Smooth muscle cell (in vitro differentiated cells): ENCODE data around the gene IQUB. TPM values are rescaled to one million over a fixed set of nuclear protein-coding genes. Genes with fewer than 3 reads are reported as not detected.

Experiments used
- DNase-seq: peaks from one replicate; lab custom pipeline; 2025; ENCODE audit not compliant: unreplicated experiment; lab: John Stamatoyannopoulos, UW
- H2AFZ ChIP-seq: fragments of 200-600 bp; sonication (generic); 2 replicates; pipeline ENCODE4 v1.6.0; 2016; ENCODE audit warnings: antibody characterized with exemption, low read depth, mild to moderate bottlenecking
- H3F3A ChIP-seq: fragments of 200-600 bp; sonication (generic); 2 replicates; pipeline ENCODE4 v1.6.0; 2017; ENCODE audit warnings: antibody characterized with exemption, low read depth
- H3K27ac ChIP-seq: fragments of 200-600 bp; sonication (generic); 2 replicates; pipeline ENCODE4 v1.5.1; 2016; ENCODE audit warnings: low read depth, mild to moderate bottlenecking
- H3K27me3 ChIP-seq: fragments of 200-600 bp; sonication (generic); 2 replicates; pipeline ENCODE4 v1.6.1; 2016; ENCODE audit warnings: low read depth, mild to moderate bottlenecking
- H3K36me3 ChIP-seq: fragments of 200-600 bp; sonication (generic); 2 replicates; pipeline ENCODE4 v1.5.1; 2016; ENCODE audit warnings: low read depth
- H3K4me1 ChIP-seq: fragments of 200-600 bp; sonication (generic); 2 replicates; pipeline ENCODE4 v1.5.1; 2016; ENCODE audit warnings: low read depth
- H3K4me2 ChIP-seq: fragments of 200-600 bp; sonication (generic); 2 replicates; pipeline ENCODE4 v1.6.0; 2016; ENCODE audit warnings: mild to moderate bottlenecking
- H3K4me3 ChIP-seq: fragments of 200-600 bp; sonication (generic); 2 replicates; pipeline ENCODE4 v1.5.1; 2016; ENCODE audit warnings: mild to moderate bottlenecking
- H3K79me2 ChIP-seq: fragments of 200-600 bp; sonication (generic); 2 replicates; pipeline ENCODE4 v1.6.0; 2016; ENCODE audit warnings: low read depth, mild to moderate bottlenecking
- H3K9ac ChIP-seq: fragments of 200-600 bp; sonication (generic); 2 replicates; pipeline ENCODE4 v1.6.0; 2016; ENCODE audit warnings: low read depth
- H3K9me3 ChIP-seq: fragments of 200-600 bp; sonication (generic); replicated peaks from 2 replicates; pipeline ENCODE4 v1.5.1; 2016; ENCODE audit warnings: low read depth
- H4K20me1 ChIP-seq: fragments of 200-600 bp; sonication (generic); 2 replicates; pipeline ENCODE4 v1.6.0; 2016; ENCODE audit warnings: low read depth
- CTCF ChIP-seq: fragments of 200-600 bp; sonication (generic); IDR thresholded peaks from 2 replicates; pipeline ENCODE4 v1.5.1; 2017; ENCODE audit warnings: borderline replicate concordance, mild to moderate bottlenecking, antibody characterized with exemption; ENCODE audit not compliant: insufficient read depth, poor library complexity, severe bottlenecking
- WGBS: methylation state at CpG from one replicate; pipeline ENCODE4 v1.1.7; 2016; ENCODE audit warnings: low lambda C conversion rate; 5-methylcytosine and 5-hydroxymethylcytosine counted together
- polyA plus RNA-seq: library from polyadenylated mRNA; unstranded; fragments of >200 nt; fragmentation: Nextera tagmentation; extraction: Ambion mirVana; gene quantifications from 2 replicates; pipeline ENCODE4 v1.2.1, GENCODE V29; 2016
- total RNA-seq: library from RNA; depleted of rRNA; stranded (reverse); fragments of >200 nt; gene quantifications from 2 replicates; pipeline ENCODE4 v1.2.3, GENCODE V29; 2014

The IQUB gene
- total and polyA plus RNA-seq, 2 experiments from 2014 or later = 0.58 to 2.1 TPM

DNA sequence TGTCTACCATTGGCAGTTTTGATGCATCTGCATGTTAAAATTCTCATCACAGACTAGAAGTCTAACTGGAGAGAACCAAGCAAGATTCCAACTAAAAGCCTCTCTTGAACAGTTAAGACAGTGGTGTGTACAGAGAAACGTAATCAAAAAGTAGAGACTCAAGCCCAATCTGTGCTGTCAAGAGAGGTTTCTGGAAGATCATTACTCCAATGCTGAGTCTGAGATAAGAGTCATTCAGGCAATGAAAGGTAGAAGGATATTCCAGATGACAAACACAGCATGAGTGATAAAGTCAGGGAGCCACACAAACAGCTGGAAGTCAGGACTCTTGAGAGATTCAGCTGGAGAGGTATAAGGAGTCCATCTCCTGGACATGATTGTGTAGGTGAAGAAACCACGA is 48.7 kb downstream of the IQUB start:
- WGBS = 85% methylated on average over 2 of the region's 2 CpGs

GRCh38 chr7:123485187-123485586 is 49.2 kb downstream of the IQUB start:
- Histone ChIP-seq H2AFZ (no peak overlapping the region), H3K4me3 (no peak overlapping the region), H3K4me2 (no peak overlapping the region), H3K4me1 (no peaks in the 10 kb centered on the region), H3F3A (no peaks in the 10 kb centered on the region), H3K9ac (no peak overlapping the region), H3K79me2 (no peaks in the 10 kb centered on the region), H3K36me3 (no peaks in the 10 kb centered on the region), H3K9me3 (no peaks in the 10 kb centered on the region), H3K27ac (no peak overlapping the region), H4K20me1 (no peaks in the 10 kb centered on the region), H3K27me3 (no peaks in the 10 kb centered on the region)
- no peak for TF ChIP-seq CTCF
- no peak for DNase-seq
- WGBS = 100% methylated on average over 1 of the region's 1 CpG

More for the DNA sequence above, 48.7 kb downstream of the IQUB start:
- TF ChIP-seq CTCF = no peak
- H3K36me3 ChIP-seq = no peaks in the 10 kb centered on the region
- DNase-seq = no peak
- no peaks in the 10 kb centered on the region for H3K27me3 ChIP-seq
- no peaks in the 10 kb centered on the region for H3K79me2 ChIP-seq
- H3K9me3 ChIP-seq = no peaks in the 10 kb centered on the region
- no peak overlapping the region for H3K4me3 ChIP-seq
- no peak overlapping the region for H3K9ac ChIP-seq
- H3K4me2 ChIP-seq = no peak overlapping the region
- no peaks in the 10 kb centered on the region for H4K20me1 ChIP-seq
- H3K27ac ChIP-seq = no peak overlapping the region
- no peak overlapping the region for H2AFZ ChIP-seq
- no peaks in the 10 kb centered on the region for H3F3A ChIP-seq
- no peaks in the 10 kb centered on the region for H3K4me1 ChIP-seq

- no peaks in the 10 kb centered on the region for H3F3A ChIP-seq
- WGBS = 93% methylated on average over 2 of the region's 2 CpGs
Measured at GRCh38 chr7:123484199-123484598, 50.2 kb downstream of the IQUB start.

More at GRCh38 chr7:123484199-123484598, 50.2 kb downstream of the IQUB start:
- no peaks in the 10 kb centered on the region for H3K36me3 ChIP-seq
- H3K9ac ChIP-seq = no peak overlapping the region
- H3K79me2 ChIP-seq = no peaks in the 10 kb centered on the region
- H4K20me1 ChIP-seq = no peaks in the 10 kb centered on the region
- H3K4me2 ChIP-seq = no peak overlapping the region
- H3K27ac ChIP-seq = no peak overlapping the region
- H2AFZ ChIP-seq = no peak overlapping the region
- no peaks in the 10 kb centered on the region for H3K27me3 ChIP-seq
- no peaks in the 10 kb centered on the region for H3K9me3 ChIP-seq
- H3K4me1 ChIP-seq = no peaks in the 10 kb centered on the region
- DNase-seq = no peak
- H3K4me3 ChIP-seq = no peak overlapping the region
- TF ChIP-seq CTCF = no peak
